Right renal cortex interstitium (tissue), 3 donors: ENCODE results near the gene GALNS. TPM values are rescaled to one million over a fixed set of nuclear protein-coding genes. Genes with fewer than 3 reads are reported as not detected.
"Not testable (repeated sequence)": the region's sequence is repeated elsewhere in the genome, so short reads cannot be mapped to it uniquely, and the experiment has no call there.

ENCODE experiments used
- DNase-seq, 3 donors: peaks; one replicate each; pipeline ENCODE4 v3.0.0-alpha.2; 2013; ENCODE audit warnings: low read depth in 3 of 3, low spot score in 2 of 3
- polyA plus RNA-seq, 3 donors: library from polyadenylated mRNA; unstranded; fragments of 120-200 nt; gene quantifications; one replicate each; pipeline ENCODE4 v1.2.1, GENCODE V29; 2013; ENCODE audit not compliant: insufficient read length in 3 of 3

GALNS gene
- polyA plus RNA-seq, 3 donors, result 17.1 to 19.2 (median 18.6) TPM

DNA sequence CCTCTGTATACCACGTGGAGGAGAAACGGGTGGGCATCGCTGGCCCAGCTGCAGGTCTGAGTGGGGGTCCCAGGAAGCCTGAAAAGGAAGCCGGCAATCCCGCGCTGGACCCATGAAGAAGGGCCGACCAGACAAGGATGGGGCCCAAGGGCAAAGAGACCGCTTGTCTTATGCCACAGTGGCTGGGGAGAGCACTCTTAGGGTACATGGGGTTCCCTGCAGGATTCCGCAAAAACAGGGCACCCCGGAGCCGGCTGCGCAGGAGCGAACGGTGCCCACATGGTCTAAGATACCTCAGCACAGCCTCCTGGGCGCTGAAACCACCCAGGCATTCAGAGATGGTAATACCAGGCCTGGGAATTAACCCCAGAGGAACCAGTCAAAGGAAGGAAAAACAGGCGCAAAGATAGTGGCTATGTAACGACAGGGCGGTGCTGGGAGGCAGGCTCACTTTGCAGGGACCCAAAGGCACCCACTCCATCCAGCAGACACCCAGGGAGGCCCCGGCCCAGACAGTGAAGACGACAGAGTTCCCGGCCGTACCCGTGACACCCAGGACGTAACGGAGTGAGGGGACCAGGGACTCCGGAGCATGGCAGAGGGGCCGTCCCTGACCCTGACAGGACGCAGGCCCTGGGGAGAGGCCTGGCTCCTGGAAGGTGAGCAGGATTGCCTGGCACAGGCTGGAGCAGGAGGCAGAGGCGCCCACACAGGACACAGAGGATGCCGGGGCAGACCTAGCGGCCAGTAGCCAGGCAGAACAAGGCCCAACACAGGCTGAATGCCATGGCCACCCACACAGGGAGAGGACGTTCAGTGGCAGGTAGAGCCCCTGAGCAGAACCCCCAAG, 82.0 kb downstream of the GALNS start:
- DNase-seq, result no peak

DNA sequence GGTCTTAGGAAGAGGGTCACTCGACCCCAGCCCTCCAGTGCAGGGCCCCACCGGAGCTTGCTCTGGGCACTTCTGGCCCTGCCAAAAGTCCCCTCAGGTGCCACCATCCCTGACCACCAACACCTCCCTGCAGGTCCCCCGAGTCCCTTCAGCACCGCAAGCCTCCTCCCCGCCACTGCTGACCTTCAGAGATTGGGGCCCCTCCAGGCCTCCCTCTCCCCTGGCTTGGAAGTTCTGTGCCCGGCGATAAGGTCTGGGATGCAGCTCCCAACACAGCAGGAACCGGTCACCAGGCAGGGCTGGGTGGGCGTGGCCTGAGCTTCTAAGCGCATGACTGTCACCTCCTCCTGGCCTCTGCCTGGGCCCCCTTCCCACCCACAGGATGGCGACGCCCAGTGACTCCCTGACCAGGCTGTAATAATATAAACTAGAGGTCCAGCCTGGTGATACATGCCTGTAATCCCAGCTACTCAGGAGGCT, 82.9 kb downstream of the GALNS start:
- no peak for DNase-seq

DNA sequence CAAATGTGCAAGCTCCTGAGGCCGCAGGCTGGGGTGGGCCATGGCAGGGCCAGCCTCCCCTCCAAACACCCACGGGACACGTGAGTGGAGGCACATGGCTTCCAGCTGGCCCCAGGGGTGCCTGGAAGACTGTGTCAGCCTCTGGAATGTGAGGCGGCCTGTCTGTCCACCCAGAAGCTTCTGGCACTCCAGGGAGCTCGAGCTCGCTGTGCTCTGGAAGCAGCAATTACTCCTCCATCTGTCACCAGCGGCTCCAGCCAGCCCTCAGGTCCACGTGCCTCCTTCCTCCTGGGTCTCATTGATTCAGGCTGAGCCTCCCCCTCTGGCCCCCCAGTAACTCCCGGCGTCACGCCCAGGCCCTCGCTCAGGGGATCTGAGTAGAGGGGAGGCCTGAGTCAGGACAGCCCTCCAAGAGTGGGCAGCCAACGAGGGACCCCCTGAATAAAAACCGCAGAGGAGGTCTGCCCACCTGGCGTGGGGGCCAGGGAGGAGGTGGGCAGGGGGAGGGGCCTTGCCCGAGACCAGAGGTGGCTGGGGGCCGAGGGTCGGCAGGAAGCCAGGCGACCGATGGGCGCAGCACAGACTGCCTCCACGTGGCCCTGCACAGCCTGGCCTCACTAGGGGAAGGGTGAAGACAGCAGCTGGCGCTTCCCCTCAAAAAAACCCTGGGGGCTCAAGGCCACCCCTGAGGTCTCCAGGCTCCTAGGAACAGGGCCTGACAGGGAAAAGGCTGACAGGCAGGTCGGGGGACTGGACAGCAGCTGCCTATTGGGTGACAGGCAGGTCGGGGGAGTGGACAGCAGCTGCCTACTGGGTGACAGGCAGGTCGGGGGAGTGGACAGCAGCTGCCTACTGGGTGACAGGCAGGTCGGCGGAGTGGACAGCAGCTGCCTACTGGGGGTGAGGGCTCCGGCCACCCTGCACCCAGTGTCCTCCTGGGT, 83.6 kb downstream of the GALNS start:
- DNase-seq, result no peak

DNA sequence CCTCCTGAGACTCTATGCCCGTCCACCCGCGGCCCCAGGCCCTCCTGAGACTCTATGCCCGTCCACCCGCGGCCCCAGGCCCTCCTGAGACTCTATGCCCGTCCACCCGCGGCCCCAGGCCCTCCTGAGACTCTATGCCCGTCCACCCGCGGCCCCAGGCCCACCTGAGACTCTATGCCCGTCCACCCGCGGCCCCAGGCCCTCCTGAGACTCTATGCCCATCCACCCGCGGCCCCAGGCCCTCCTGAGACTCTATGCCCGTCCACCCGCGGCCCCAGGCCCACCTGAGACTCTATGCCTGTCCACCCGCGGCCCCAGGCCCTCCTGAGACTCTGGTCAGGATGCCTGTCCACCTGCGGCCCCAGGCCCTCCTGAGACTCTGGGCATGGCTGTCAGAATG, 85.0 kb downstream of the GALNS start:
- DNase-seq, result not testable (repeated sequence)

DNA sequence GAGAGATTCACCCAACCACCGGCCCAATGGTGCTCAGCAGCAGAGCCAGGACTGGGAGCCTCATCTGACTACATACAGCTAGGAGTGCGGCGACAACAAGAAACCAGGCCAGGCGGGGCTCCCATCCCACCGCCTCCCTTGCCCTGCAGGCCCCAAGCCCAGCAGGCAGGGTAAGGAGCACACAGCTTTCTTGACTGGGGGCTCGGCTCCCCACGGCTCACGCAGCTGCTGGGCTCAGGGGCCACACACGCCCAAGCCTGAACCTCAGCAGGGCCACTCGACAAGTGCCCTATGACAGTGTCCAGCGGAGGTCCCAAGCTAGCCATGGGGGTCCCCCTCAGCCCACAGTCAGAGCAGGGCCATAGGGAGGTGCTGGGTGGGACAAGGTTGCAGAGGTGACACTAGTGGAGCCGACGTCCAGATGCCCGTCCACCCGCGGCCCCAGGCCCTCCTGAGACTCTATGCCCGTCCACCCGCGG, 85.4 kb downstream of the GALNS start:
- DNase-seq, result no peak

DNA sequence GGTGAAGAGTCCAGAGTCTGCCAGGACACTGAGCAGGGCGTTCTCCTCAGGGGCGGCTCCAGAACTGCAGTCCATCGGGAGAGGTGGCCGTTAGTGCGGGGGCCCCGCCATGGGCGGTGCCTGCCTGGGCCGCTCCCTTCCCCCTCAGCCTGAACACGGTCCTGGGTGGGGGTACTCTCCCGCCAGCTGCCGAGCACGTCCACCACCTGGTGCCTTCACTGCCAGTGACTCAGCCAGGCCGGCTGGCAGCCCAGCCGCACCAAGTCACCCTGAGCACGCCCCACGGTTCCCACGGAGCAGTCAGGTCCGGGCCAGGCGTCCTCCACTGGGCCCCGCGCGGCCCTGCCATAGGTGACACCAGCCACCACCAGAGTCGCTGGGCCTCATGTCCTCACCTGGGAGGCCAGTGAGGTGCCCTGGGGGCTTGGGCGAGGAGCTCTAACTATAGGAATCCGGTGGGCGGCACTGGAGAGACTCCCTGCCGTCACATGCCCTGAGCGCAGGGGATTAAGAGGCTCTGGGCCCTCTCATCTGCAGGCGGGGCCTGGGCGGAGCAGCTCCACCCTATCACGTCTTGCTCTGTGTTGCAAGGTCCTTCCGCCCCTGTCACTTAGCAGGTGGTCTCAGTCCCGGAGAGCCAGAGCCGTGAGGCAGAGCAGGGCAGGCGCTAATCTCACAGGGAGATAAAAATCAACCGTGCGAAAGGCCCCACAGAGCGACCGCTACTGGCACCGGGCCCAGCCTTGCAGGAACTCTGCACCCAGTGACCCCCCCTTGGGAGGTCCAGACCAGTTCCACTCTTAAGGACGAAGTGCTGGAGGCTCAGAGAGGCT, 86.1 kb downstream of the GALNS start:
- DNase-seq, result no peak

DNA sequence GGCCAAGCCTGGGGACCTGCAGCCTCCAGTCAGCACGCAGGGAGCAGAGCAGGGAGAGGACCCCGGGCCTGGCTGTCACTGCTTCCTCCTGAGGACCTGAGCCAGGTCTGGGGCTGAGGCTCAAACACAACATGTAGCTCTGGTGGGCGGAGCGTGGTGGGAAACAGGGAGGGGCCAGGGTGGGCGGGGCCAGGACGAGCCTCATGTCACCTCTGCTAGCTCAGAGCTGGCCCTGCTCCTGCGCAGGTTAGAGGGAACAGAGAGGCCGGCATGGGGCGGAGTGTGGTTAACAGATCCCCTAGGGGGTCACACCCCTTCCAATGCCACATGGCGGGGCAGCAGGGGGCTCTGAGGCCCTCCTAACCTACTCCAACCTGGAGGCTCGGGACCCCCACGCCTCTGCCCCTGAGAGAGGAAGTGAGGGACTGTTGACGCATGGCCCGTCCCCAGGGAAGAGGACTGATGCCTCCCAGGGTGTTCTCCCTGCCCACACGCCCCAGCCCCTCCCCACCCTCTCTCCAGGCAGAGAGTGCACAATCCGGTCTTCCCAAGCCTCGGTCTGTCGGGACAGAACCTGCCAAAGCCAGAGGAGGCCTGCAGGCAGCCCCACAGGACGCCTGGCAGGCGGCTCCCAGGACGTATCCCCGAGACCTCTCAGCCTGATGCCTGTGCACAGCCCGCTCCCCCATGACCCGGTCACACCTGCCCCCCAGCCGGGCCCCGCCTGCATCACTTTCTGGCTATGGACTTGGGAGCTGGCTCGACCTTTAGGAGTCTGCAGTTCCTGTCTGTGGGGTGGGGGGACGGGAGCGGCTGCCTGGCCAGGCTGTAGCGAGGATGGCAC, 86.9 kb downstream of the GALNS start:
- DNase-seq, result no peak

DNA sequence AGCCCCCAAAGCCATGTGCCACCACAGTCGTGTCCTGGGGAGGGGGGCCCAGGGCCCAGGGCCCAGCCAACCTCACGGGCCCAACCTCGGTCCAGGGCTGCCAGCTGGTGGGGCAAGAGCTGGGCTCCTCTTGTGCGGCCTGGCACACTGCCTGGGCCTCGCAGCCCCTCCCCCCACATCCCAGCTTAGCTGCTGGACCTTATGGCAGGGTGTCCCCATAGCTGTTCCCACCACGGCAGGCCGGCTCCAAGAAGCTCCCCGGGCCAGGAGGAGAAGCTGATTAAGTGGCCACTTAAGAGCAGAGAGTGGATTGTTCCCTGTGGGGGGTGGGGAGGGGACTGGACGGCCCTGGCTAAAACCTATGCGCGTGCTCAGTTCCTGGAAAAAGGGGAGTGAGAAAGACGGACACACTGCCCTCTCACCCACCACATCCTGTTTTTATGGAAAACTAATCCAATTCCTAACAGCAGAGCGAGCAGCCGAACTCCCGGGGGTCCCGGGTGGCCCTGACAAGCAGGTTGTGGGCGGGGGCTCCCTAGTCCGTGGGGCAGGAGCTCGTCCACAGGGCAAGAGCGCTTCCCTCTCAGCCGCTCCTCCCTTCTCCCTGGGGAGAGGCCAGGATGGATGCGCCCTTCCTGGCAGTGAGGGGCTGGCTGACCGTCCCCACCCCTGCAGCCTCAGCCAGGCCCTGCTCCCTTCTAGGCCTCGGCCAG, 88.5 kb downstream of the GALNS start:
- no peak for DNase-seq

DNA sequence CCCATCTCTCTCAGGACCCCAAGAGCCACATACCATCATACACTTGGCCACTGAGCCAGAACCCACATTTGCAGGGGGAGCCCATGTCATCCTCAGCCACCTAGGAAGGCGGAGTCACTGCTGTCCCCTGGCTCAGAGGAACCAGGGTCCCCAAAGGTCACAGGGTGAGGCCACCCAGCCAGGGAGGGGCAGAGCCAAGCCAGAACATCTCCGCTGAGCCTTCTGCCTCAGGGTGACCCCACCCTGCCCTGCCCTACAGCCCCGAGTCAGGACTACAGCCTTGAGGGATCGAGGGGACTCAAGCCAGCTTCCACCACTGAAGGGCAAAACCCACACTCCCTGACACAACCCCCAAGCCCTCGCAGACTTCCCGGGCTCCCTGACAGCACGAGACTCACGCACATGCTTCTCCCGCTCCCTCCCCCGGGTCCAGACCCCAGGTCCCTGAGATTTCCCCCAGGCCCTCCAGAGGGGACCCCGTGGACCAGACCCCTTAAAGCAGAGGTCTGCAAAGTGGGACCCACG, 89.1 kb downstream of the GALNS start:
- DNase-seq, result no peak

DNA sequence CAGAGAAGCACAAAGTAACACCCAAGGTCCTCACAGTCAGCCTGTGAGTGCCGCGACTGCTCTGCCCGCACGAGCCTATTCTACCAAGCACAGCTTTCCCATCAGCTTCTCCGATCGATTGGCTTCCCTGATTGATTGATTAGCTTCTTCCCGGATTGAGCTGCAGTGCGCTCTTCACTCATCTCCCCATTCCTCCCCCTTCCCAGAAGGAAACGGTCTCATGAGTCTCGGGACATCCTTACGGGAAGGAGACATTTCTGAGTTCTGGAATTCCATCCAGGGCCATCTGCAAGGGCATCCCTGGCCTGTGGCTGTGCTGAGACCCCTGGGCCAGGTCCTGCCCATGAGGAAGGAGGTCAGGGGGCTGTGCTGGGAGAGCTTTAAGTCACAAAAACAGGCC, 89.8 kb downstream of the GALNS start:
- DNase-seq, result no peak

DNA sequence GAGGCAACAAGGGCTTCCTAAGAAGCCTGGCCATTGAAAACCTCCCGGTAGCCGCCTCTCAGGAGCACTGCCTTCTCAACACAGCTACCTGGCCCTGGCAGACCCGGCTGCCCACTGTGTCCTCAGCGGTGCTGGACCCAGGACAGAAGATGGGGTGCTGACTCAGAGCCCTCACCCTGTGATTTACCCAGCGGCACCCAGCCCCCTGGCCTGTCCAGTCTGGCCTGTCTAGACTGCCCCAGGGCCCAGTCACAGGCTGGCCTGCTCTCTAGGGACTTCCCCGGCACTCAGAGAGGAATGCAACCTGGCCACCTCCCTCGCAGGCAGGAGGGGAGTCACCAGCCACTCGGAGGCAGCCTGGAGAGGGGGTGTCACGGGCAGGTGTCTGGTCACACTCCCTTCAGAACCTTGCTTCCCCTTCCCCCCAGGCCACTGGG, 91.8 kb downstream of the GALNS start:
- DNase-seq, result no peak

DNA sequence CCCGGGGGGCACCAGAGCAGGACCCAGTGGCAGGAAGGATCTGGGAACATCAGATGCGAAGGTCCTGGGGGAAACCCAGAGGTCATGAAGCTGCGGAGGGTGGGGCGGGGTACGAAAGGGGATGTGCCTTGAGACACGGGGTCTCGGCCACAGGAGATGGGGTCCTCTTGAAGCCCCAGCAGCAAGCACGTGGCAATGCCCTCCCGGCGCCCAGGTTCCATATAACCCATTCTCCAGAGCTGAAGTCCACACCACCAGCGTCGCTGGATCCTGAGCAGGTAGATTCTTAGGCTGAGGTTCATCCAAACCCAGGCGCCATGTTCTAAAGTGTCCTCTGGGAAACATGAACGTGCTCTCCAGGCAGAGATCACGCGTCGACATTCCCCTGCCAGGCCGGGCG, 92.7 kb downstream of the GALNS start:
- DNase-seq, result no peak

Other genes starting within 250 kb of the GALNS start
- not detected for gene IL17C, start 218.4 kb downstream of the GALNS start, polyA plus RNA-seq
- 100 to 1,000 TPM in 1 of 3 donors, 10 to 100 TPM in 2; 71.7 to 102 (median 87.1) TPM for gene CYBA, start 205.9 kb downstream of the GALNS start, polyA plus RNA-seq
- 10 to 100 TPM; 21.6 to 24.3 (median 24.0) TPM for gene MVD, start 193.9 kb downstream of the GALNS start, polyA plus RNA-seq
- under 1 TPM; 0.42 to 0.62 (median 0.47) TPM for gene SNAI3, start 170.4 kb downstream of the GALNS start, polyA plus RNA-seq
- 10 to 100 TPM; 13.2 to 15.2 (median 14.2) TPM for gene RNF166, start 150.5 kb downstream of the GALNS start, polyA plus RNA-seq
- gene CTU2, start 150.4 kb downstream of the GALNS start, polyA plus RNA-seq, result 10 to 100 TPM in 2 of 3 donors, 1 to 10 TPM in 1; 8.7 to 11.2 (median 10.1) TPM
- gene PIEZO1, start 71.7 kb downstream of the GALNS start, polyA plus RNA-seq, result 10 to 100 TPM; 22.6 to 33.4 (median 25.0) TPM
- gene CDT1, start 53.2 kb downstream of the GALNS start, polyA plus RNA-seq, result 10 to 100 TPM in 2 of 3 donors, 1 to 10 TPM in 1; 9.7 to 13.7 (median 10.5) TPM
- gene APRT, start 45.0 kb downstream of the GALNS start, polyA plus RNA-seq, result 10 to 100 TPM; 67.9 to 78.8 (median 68.8) TPM
- 100 to 1,000 TPM in 1 of 3 donors, 10 to 100 TPM in 2; 82.1 to 103 (median 89.1) TPM for gene TRAPPC2L, start 180 bp upstream of the GALNS start, polyA plus RNA-seq
- gene PABPN1L, start 9.7 kb upstream of the GALNS start, polyA plus RNA-seq, result not detected
- 1 to 10 TPM; 1.7 to 2.0 (median 2.0) TPM for gene CBFA2T3, start 120.3 kb upstream of the GALNS start, polyA plus RNA-seq
- gene ACSF3, start 236.9 kb upstream of the GALNS start, polyA plus RNA-seq, result 10 to 100 TPM; 24.4 to 31.2 (median 30.6) TPM